H1 (cell line): ENCODE results near the gene ZBTB49. TPM values are rescaled to one million over a fixed set of nuclear protein-coding genes. Genes with fewer than 3 reads are reported as not detected.

ENCODE experiments used
- CTCF ChIA-PET: fragments of 300-600 bp; sonication (Branson Sonifier 250); formaldehyde crosslinking; loops from one replicate; lab custom pipeline; 2021; ENCODE audit not compliant: partially characterized antibody; lab: Charles Lee
- POLR2A ChIA-PET: fragments of 300-600 bp; sonication (Branson Sonifier 250); formaldehyde crosslinking; loops from one replicate; lab custom pipeline; 2021; ENCODE audit warnings: inconsistent platforms; ENCODE audit not compliant: partially characterized antibody; lab: Charles Lee
- DNase-seq, 2 experiments: peaks; one replicate each; pipeline versions ENCODE4 v3.0.0 to v3.0.0-alpha.2; 2010 to 2022; ENCODE audit warnings: low spot score in 2 of 2, low read depth in 1 of 2, mixed read lengths in 1 of 2
- FAIRE-seq: peaks from 2 replicates; lab custom pipeline; 2011; peaks lifted over from hg19 to GRCh38; lab: Jason Lieb, UNC
- H2AFZ ChIP-seq: 2 replicates; pipeline ENCODE4 v1.8.1; 2012; ENCODE audit warnings: low read length, inconsistent platforms
- H2AK5ac ChIP-seq: 2 replicates; pipeline ENCODE4 v1.6.1; 2013; ENCODE audit warnings: low read depth, low read length
- H2BK120ac ChIP-seq: replicated peaks from 2 replicates; pipeline ENCODE3; 2013; ENCODE audit warnings: low read depth, low read length, inconsistent platforms
- H2BK12ac ChIP-seq: 2 replicates; pipeline ENCODE4 v1.6.1; 2013; ENCODE audit warnings: low read depth, low read length
- H2BK15ac ChIP-seq: 2 replicates; pipeline ENCODE4 v1.6.1; 2013; ENCODE audit warnings: low read length
- H2BK20ac ChIP-seq: 2 replicates; pipeline ENCODE4 v1.6.1; 2013; ENCODE audit warnings: low read length
- H2BK5ac ChIP-seq: 2 replicates; pipeline ENCODE4 v1.6.1; 2013; ENCODE audit warnings: low read depth, low read length
- H3K14ac ChIP-seq: 2 replicates; pipeline ENCODE4 v1.6.1; 2013; ENCODE audit warnings: inconsistent platforms; ENCODE audit not compliant: insufficient read length
- H3K18ac ChIP-seq: 2 replicates; pipeline ENCODE4 v1.6.1; 2013; ENCODE audit warnings: low read length; ENCODE audit errors: extremely low read depth
- H3K23ac ChIP-seq: 2 replicates; pipeline ENCODE4 v1.6.1; 2013; ENCODE audit warnings: inconsistent platforms; ENCODE audit not compliant: insufficient read length
- H3K23me2 ChIP-seq: 2 replicates; pipeline ENCODE4 v1.6.1; 2013; ENCODE audit warnings: low read depth, low read length
- H3K27ac ChIP-seq: 2 replicates; pipeline ENCODE4 v1.6.1; 2011; ENCODE audit warnings: low read depth, low read length, inconsistent platforms
- H3K27me3 ChIP-seq, 4 experiments: replicated peaks in 1 of 4; 1 replicate in 1 of 4; 2 replicates in 3 of 4; pipeline versions ENCODE4 v1.6.1 to v1.8.1; 2011 to 2013; ENCODE audit warnings: low read length in 3 of 4, mild to moderate bottlenecking in 3 of 4, inconsistent platforms in 2 of 4, mixed read lengths in 2 of 4, moderate library complexity in 1 of 4; ENCODE audit not compliant: control insufficient read depth in 3 of 4, insufficient read depth in 3 of 4; ENCODE audit errors: extremely low read depth in 1 of 4
- H3K36me3 ChIP-seq, 4 experiments: 2 replicates each; pipeline versions ENCODE4 v1.6.1 to v1.8.1; 2011 to 2013; ENCODE audit warnings: mild to moderate bottlenecking in 4 of 4, low read length in 3 of 4, moderate library complexity in 2 of 4, control low read depth in 1 of 4, inconsistent platforms in 1 of 4; ENCODE audit not compliant: insufficient read depth in 4 of 4, control insufficient read depth in 2 of 4
- H3K4ac ChIP-seq: replicated peaks from 2 replicates; pipeline ENCODE3; 2013; ENCODE audit warnings: low read length, low read depth, mixed read lengths, inconsistent platforms; ENCODE audit not compliant: insufficient read length
- H3K4me1 ChIP-seq, 4 experiments: replicated peaks in 1 of 4; 1 replicate in 1 of 4; 2 replicates in 3 of 4; pipeline versions ENCODE4 v1.6.1 to v1.8.1; 2011 to 2013; ENCODE audit warnings: low read length in 3 of 4, inconsistent platforms in 2 of 4, mixed read lengths in 1 of 4; ENCODE audit not compliant: insufficient read depth in 4 of 4, control insufficient read depth in 3 of 4
- H3K4me2 ChIP-seq, 2 experiments: 2 replicates each; pipeline versions ENCODE4 v1.6.1 to v1.8.1; 2011 to 2013; ENCODE audit warnings: low read depth in 2 of 2, low read length in 2 of 2, control low read depth in 1 of 2, inconsistent platforms in 1 of 2, mild to moderate bottlenecking in 1 of 2; ENCODE audit not compliant: insufficient read depth in 1 of 2
- H3K4me3 ChIP-seq, 4 experiments: fragments of 200-600, 300-600 bp in 1 of 4; sonication (generic), shearing (Covaris generic), sonication (Bioruptor Twin) in 1 of 4; 2 replicates each; pipeline versions ENCODE4 v1.5.1 to v1.8.1; 2011 to 2016; ENCODE audit warnings: low read length in 4 of 4, low read depth in 3 of 4, control low read depth in 2 of 4, inconsistent platforms in 2 of 4, mild to moderate bottlenecking in 2 of 4, mixed read lengths in 1 of 4, moderate library complexity in 1 of 4; ENCODE audit not compliant: insufficient read depth in 2 of 4; ENCODE audit errors: extremely low read depth in 1 of 4
- H3K56ac ChIP-seq: replicated peaks from 2 replicates; pipeline ENCODE3; 2013; ENCODE audit warnings: low read depth, mild to moderate bottlenecking, mixed read lengths, low read length, inconsistent platforms; ENCODE audit not compliant: insufficient read length
- H3K79me1 ChIP-seq: 2 replicates; pipeline ENCODE4 v1.6.1; 2013; ENCODE audit warnings: low read depth, low read length, control low read depth
- H3K79me2 ChIP-seq, 2 experiments: 2 replicates each; pipeline versions ENCODE4 v1.6.1 to v1.8.1; 2012 to 2013; ENCODE audit warnings: low read length in 2 of 2, mild to moderate bottlenecking in 2 of 2, inconsistent platforms in 1 of 2; ENCODE audit not compliant: insufficient read depth in 2 of 2, control insufficient read depth in 1 of 2
- H3K9ac ChIP-seq, 4 experiments: replicated peaks in 1 of 4; 1 replicate in 1 of 4; 2 replicates in 3 of 4; pipeline versions ENCODE4 v1.6.1 to v1.8.1; 2011 to 2013; ENCODE audit warnings: low read depth in 3 of 4, low read length in 3 of 4, control low read depth in 2 of 4, mild to moderate bottlenecking in 2 of 4, moderate library complexity in 2 of 4, inconsistent platforms in 1 of 4; ENCODE audit errors: extremely low read depth in 1 of 4
- H3K9me3 ChIP-seq, 2 experiments: 2 replicates each; pipeline versions ENCODE4 v1.6.1 to v1.8.1; 2012 to 2013; ENCODE audit warnings: mild to moderate bottlenecking in 2 of 2, moderate library complexity in 2 of 2, control low read depth in 1 of 2, inconsistent platforms in 1 of 2, low read depth in 1 of 2, low read length in 1 of 2, mixed read lengths in 1 of 2; ENCODE audit not compliant: insufficient read depth in 2 of 2
- H4K20me1 ChIP-seq, 2 experiments: replicated peaks in 1 of 2; 2 replicates each; pipeline versions ENCODE3 to v1.8.1; 2011 to 2013; ENCODE audit warnings: inconsistent platforms in 2 of 2, low read length in 2 of 2, mild to moderate bottlenecking in 1 of 2; ENCODE audit not compliant: insufficient read depth in 2 of 2, control insufficient read depth in 1 of 2
- H4K5ac ChIP-seq: 2 replicates; pipeline ENCODE4 v1.6.1; 2013; ENCODE audit warnings: low read length, low read depth, mixed read lengths, inconsistent platforms; ENCODE audit not compliant: insufficient read length
- H4K8ac ChIP-seq: 2 replicates; pipeline ENCODE4 v1.8.0; 2013; ENCODE audit warnings: mild to moderate bottlenecking, moderate library complexity, low read length, inconsistent platforms; ENCODE audit not compliant: insufficient read depth; ENCODE audit errors: extremely low read depth
- H4K91ac ChIP-seq: replicated peaks from 2 replicates; pipeline ENCODE3; 2013; ENCODE audit warnings: low read length, mixed read lengths, inconsistent platforms; ENCODE audit not compliant: insufficient read length
- CBX8 ChIP-seq: fragments of 300-800, 300-1000 bp; sonication (generic); IDR thresholded peaks from 2 replicates; pipeline ENCODE4 v1.7.1; 2016; ENCODE audit warnings: low read depth, low read length, borderline replicate concordance
- CEBPB ChIP-seq: IDR thresholded peaks from 2 replicates; pipeline ENCODE4 v1.6.1; 2012; ENCODE audit warnings: low read depth, low read length
- POLR2AphosphoS5 ChIP-seq: IDR thresholded peaks from 2 replicates; pipeline ENCODE4 v1.6.1; 2011; ENCODE audit warnings: low read depth, low read length
- WGBS, 2 experiments: shearing (Covaris generic) in 1 of 2; methylation state at CpG; one replicate each; pipeline versions ENCODE4 v1.1.6 to v1.1.7; 2013 to 2015; ENCODE audit warnings: low lambda C conversion rate in 2 of 2, mixed read lengths in 2 of 2, inconsistent platforms in 1 of 2, low coverage in 1 of 2, missing lambda C conversion rate in 1 of 2; ENCODE audit not compliant: insufficient replicate concordance in 2 of 2, insufficient coverage in 1 of 2, insufficient read length in 1 of 2; ENCODE audit errors: extremely low coverage in 1 of 2, missing lambda C conversion rate in 1 of 2; 5-methylcytosine and 5-hydroxymethylcytosine counted together
- polyA plus RNA-seq, 7 experiments: library from polyadenylated mRNA; depleted of rRNA in 3 of 7; stranded (reverse) in 5 of 7; unstranded in 2 of 7; fragments of >200 nt in 5 of 7; fragments of 200-250 nt in 2 of 7; gene quantifications; 1 replicate in 5 of 7; 2 replicates in 1 of 7; 4 replicates in 1 of 7; pipeline versions ENCODE4 v1.2.1 to v1.2.3, GENCODE V29; 2011 to 2013; ENCODE audit warnings: missing spikeins in 2 of 7, mixed read lengths in 2 of 7
- total RNA-seq: library from RNA; stranded (reverse); fragmentation: NEBNext Ultra II Directional; extraction: Animal tissue kit (Norgen Biotek cat#: 25700); gene quantifications from 2 replicates; pipeline ENCODE4 v1.2.1, GENCODE V29; 2021
- TF ChIP-seq, protein P1 (sequence below): IDR thresholded peaks from 2 replicates; pipeline ENCODE4 v1.6.1; 2011; ENCODE audit warnings: low read length, improper control_type of control experiment

ZBTB49 gene
- total and polyA plus RNA-seq, 2 of the 8 experiments (the other 6 are each of a cell fraction or from before 2014, with no cell fraction given), result 4.2 to 6.8 TPM

GRCh38 chr4:4343038-4343437 is 53.0 kb downstream of the ZBTB49 start:
- WGBS, 2 experiments, result 82% methylated on average over 5 of the region's 5 CpGs; no CpG with 5 or more reads in 1 of the 2 experiments
- Histone ChIP-seq H3K23me2 (no peaks in the 10 kb centered on the region), H2AK5ac (no peak overlapping the region), H2BK5ac (no peak overlapping the region), H3K9ac (no peak overlapping the region), H2BK12ac (no peak overlapping the region), H3K79me1 (no peaks in the 10 kb centered on the region), H3K36me3 (no peaks in the 10 kb centered on the region), H4K20me1 (no peaks in the 10 kb centered on the region), H3K9me3 (no peaks in the 10 kb centered on the region), H3K4me2 (no peak overlapping the region), H3K4ac (no peak overlapping the region), H3K23ac (no peak overlapping the region), H4K91ac (no peak overlapping the region), H2BK20ac (no peak overlapping the region), H2BK120ac (no peak overlapping the region), H3K14ac (no peak overlapping the region), H3K4me1 (no peaks in the 10 kb centered on the region), H3K79me2 (no peaks in the 10 kb centered on the region), H2AFZ (no peak overlapping the region), H3K27ac (no peak overlapping the region), H2BK15ac (no peak overlapping the region), H4K5ac (no peak overlapping the region), H4K8ac (no peak overlapping the region), H3K18ac (no peak overlapping the region), H3K56ac (no peak overlapping the region), H3K27me3 (no peaks in the 10 kb centered on the region), H3K4me3 (no peak overlapping the region)
- no peak for DNase-seq
- TF ChIP-seq CEBPB (no peak), CBX8 (no peak), POLR2AphosphoS5 (no peak)
- TF ChIP-seq, protein P1, sequence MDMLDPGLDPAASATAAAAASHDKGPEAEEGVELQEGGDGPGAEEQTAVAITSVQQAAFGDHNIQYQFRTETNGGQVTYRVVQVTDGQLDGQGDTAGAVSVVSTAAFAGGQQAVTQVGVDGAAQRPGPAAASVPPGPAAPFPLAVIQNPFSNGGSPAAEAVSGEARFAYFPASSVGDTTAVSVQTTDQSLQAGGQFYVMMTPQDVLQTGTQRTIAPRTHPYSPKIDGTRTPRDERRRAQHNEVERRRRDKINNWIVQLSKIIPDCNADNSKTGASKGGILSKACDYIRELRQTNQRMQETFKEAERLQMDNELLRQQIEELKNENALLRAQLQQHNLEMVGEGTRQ, result no peak
- ChIA-PET CTCF (no interaction called here), POLR2A (no interaction called here)
- no peak for FAIRE-seq
